NCI-H510A treated with DMSO at 0.1 percent for 48 hours (cell line): ENCODE results near the gene PDX1.
"Not testable (repeated sequence)": the region's sequence is repeated elsewhere in the genome, so short reads cannot be mapped to it uniquely, and the experiment has no call there.

Experiments
- DNase-seq: peaks from one replicate; lab custom pipeline; 2025; lab: John Stamatoyannopoulos, UW

PDX1 gene

DNA sequence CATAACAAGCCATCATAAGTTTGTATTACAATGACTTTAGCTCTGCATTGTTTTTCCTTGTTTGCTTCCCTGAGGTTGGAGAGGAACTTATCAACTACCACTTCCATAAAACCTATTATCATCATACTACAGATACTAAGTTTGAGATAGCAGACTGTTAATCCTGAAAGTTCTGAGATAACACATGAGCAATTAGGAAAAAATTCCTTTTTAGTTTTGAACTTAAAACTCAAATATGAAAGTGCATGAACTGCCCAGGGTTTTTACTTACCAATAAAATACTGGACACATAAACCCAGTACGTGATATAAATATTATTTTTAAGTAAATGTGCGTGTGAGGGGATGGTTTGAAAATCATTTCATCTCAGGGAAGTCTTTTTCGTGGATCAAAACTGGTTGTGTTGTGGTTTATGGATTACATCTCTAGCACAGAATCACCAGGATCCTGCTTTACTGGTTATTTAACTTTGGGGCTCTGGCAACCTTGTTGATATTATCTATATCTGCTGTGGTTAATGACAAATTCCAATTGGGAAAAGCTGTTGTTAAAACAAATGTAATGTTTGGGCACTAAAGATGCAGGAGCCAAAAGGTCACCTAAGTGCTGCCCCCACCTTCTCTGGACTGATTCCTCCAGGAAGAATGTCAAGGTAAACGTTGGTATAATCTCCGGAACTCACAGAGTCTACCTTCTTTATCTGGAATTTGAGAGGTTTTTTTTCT is 36.9 kb downstream of the PDX1 start:
- DNase-seq, result no peak

GRCh38 chr13:27959976-27960361 is 40.2 kb downstream of the PDX1 start:
- DNase-seq, result no peak

DNA sequence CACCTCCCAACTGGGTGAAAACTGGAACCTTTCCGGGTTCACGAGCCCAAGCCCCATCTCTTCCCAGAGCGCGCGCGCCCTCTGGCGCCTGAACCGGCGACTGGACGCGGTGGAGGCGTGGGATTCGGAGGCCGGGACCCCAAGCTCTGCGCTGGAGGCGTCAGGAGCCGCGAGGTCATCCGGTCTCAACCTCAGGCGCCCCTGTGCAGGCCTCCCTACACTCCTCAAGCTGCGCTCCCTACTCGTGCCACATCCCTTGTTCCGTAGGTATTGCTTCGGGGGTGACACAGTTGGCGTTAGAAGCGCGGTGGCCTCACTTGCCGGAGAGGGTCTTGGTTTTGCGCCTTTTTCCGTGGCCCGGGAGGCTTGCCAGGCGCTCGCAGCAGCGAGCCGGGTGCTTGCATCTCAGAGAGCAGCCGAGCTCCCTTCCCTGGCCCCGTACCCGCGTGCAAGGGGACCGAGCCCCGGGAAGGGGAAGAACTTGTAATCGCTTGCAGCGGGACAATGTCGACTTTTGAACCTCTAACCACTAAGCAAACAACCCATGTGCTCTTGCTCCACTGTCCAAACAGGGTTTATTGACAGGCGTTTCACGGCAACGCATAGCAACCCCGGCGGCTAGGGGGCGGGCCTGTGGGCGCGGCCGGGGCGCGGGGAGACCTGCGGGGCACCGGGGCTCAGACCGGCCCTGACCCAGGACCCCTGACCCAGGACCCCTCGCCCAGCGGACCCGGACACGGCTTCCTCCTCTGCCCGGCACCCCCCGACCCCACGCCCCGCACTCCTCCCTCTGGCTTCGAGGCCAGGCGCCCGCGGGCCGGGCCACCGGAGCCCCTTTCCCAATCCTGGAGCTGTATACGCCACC is 40.8 kb downstream of the PDX1 start:
- DNase-seq, result peak; percentile 50

DNA sequence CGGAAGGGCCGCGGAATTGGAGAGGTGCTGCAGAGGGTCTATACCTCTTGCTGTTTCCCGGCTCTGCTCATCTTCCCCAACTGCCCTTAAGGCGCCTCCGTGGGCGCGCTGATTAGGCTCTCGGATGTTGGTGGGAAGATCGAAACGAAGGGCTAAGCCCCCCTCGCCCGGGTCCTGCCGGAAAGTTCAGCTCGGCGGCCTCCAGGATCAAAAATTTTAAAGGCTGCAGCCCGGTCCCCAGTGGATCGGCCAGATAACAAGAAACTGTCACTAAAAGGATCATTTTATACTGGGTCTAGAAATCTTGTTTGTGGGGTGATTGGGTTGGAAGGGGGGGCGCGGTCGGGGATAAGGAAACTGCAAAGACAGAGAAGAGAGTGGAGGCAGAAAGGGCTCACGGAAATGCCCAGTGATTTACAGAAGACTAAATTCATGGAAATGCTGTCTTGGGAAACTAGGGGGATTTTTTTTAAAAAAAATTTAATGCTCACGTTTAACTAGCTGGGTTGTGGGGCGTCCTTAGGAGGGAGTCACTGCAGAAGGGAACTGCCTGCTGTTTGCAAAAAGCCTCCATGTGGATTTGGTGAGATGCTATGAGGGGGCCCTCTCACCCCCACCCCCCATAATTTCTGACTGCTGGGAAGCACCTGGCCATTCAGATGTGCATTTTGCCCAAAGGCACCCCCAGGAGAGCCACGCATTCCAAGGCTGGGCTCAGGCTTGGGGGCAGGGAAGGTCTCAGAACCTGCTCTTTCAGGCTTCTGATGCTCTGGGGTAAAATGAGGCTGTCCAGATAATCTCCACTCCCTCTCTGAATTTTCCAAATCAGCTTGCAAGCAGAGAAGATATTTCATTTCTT is 41.7 kb downstream of the PDX1 start:
- no peak for DNase-seq

DNA sequence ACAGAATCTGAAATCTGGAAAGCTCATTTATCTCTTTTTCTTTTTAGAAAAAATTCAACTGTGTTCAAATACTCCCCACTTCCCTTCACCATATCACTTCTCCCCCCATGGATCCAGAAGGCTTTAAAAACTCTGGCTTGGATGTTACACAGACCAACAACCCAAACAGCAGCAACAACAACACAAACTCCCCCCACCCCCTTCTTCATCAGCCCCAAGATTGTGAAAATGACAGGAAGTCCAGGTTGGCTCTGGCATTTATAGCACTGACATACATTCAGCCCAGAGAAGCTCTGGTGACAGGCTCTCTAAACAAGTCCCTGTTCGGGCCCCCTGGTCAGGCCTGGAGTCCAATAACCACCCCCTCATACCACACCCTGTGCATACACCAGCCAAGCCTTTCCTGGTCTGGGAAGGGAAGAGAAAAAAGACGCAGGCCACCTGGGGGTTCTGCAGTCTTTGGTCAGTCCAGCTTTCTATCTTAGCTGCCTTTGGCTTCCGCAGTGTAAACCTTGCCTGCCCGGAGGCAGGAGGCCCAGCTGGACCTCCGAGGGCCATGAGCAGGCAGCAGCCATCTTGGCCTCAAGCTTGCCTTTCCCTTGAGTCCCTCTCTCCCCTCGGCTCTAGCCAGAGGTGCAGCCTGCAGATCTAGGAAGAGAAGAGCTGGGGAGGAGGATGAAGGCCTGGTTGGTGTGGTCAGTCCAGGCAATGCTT is 42.5 kb downstream of the PDX1 start:
- no peak for DNase-seq

GRCh38 chr13:27962982-27963381 is 43.2 kb downstream of the PDX1 start:
- DNase-seq, result no peak

- DNase-seq, result no peak
These were observed 43.7 kb downstream of the PDX1 start for GRCh38 chr13:27963491-27963890.

DNA sequence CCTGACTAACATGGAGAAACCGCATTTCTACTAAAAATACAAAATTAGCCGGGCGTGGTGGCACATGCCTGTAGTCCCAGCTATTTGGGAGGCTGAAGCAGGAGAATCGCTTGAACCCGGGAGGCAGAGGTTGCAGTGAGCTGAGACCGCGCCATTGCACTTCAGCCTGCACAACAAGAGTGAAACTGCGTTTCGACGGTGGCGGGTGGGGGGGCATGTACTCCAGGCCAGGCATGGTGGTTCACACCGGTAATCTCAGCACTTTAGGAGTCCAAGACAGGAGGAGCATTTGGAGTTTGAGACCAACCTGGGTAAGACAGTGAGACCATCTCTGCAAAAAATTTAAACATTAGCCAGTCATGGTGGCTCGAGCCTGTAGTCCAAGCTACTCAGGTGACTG is 44.4 kb downstream of the PDX1 start:
- not testable (repeated sequence) for DNase-seq

GRCh38 chr13:27964741-27965323 is 45.0 kb downstream of the PDX1 start:
- no peak for DNase-seq

GRCh38 chr13:27965343-27965739 is 45.5 kb downstream of the PDX1 start:
- no peak for DNase-seq

- no peak for DNase-seq
These were observed 46.2 kb downstream of the PDX1 start for GRCh38 chr13:27965740-27966640.

GRCh38 chr13:27966641-27967202 is 46.9 kb downstream of the PDX1 start:
- no peak for DNase-seq

- DNase-seq, result no peak
These were observed 47.5 kb downstream of the PDX1 start for GRCh38 chr13:27967203-27967735.

DNA sequence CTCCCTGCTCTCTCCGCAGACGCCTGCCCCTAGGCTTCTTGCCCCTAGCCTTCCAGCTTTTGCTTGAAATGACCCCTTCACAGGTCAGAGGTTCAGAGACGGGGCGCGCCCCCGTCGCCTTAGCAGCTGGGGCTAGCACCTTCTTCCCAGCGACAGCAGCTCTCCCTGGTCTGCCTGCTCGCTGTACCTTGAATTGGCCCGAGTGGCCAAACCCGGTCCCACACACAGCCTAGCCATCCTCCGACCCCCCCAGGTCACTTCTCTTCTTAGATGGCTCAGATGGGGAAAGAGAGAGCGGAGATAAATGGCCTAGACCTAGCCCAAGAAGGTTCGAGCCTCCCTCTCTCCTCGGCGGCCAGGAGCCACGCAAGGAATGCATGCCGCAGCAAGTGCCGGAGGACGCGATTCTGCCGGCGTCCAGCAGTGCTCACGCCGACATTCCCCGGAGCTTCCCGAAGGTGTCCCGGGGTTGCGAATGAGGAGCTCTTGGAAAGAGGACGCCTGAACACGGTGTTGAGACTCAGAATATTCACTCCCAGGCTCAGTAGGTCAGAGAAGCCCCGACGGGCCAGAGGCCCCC is 48.0 kb downstream of the PDX1 start:
- peak; percentile 43 for DNase-seq

- DNase-seq, result peak; percentile 43
These were observed 48.7 kb downstream of the PDX1 start for GRCh38 chr13:27968316-27969081.

GRCh38 chr13:27969082-27969865 is 49.5 kb downstream of the PDX1 start, which contains the start of gene CDX2:
CDX2 (minus strand) TSS chr13:27969315; CDS start chr13:27969006, 309 bp downstream.
- DNase-seq, result peak; percentile 59

- no peak for DNase-seq
These were observed 50.0 kb downstream of the PDX1 start for GRCh38 chr13:27969866-27970229.
